Panc1 (cell line): ENCODE measurements around the gene MACROH2A1. TPM values are rescaled to one million over a fixed set of nuclear protein-coding genes. Genes with fewer than 3 reads are reported as not detected.

Experiments used
- ATAC-seq: fragments of 200-7000 bp; cut with Tn5 transposase; 2 replicates; pipeline ENCODE4 v1.9.1; 2020; ENCODE audit warnings: mild to moderate bottlenecking, moderate library complexity
- BruUV-seq: library from RNA; stranded (reverse); fragments of 400-500 nt; replicated peaks from 2 replicates; lab custom pipeline; 2021; lab: Mats Ljungman, UMichigan
- CTCF ChIA-PET: fragments of 300-600 bp; sonication (Branson Sonifier 250); formaldehyde crosslinking; loops from one replicate; lab custom pipeline; 2022; ENCODE audit warnings: antibody characterized with exemption; lab: Charles Lee
- POLR2A ChIA-PET: fragments of 300-600 bp; sonication (Branson Sonifier 250); formaldehyde crosslinking; loops from one replicate; lab custom pipeline; 2022; ENCODE audit warnings: antibody characterized with exemption; lab: Charles Lee
- DNase-seq: peaks from one replicate; pipeline ENCODE4 v3.0.0-alpha.2; 2010; ENCODE audit warnings: low read depth, low spot score
- H3K27ac ChIP-seq: 2 replicates; pipeline ENCODE4 v1.5.1; 2011; ENCODE audit warnings: mild to moderate bottlenecking, low read length, inconsistent platforms
- H3K27me3 ChIP-seq: fragments of 200-500 bp; sonication (Bioruptor generic); 2 replicates; pipeline ENCODE4 v1.6.0; 2014; ENCODE audit warnings: low read length, inconsistent platforms; ENCODE audit not compliant: control insufficient read depth, insufficient read depth
- H3K36me3 ChIP-seq: fragments of 200-500 bp; sonication (Bioruptor generic); 2 replicates; pipeline ENCODE4 v1.5.1; 2014; ENCODE audit warnings: inconsistent platforms, mild to moderate bottlenecking, low read length, moderate library complexity; ENCODE audit not compliant: control insufficient read depth, insufficient read depth
- H3K4me1 ChIP-seq: 2 replicates; pipeline ENCODE4 v1.5.1; 2011; ENCODE audit warnings: inconsistent platforms, mild to moderate bottlenecking, low read length, moderate library complexity; ENCODE audit not compliant: control insufficient read depth, insufficient read depth
- H3K4me3 ChIP-seq, 2 experiments: 2 replicates each; pipeline ENCODE4 v1.5.1; 2011 to 2012; ENCODE audit warnings: low read depth in 2 of 2, low read length in 2 of 2, mild to moderate bottlenecking in 2 of 2, inconsistent platforms in 1 of 2, moderate library complexity in 1 of 2
- H3K9me3 ChIP-seq: fragments of 200-500 bp; sonication (Bioruptor generic); 2 replicates; pipeline ENCODE4 v1.5.1; 2014; ENCODE audit warnings: low read depth, mild to moderate bottlenecking, inconsistent platforms, low read length, moderate library complexity; ENCODE audit not compliant: control insufficient read depth, insufficient read depth
- POLR2AphosphoS5 ChIP-seq: IDR thresholded peaks from 2 replicates; pipeline ENCODE4 v1.6.1; 2012; ENCODE audit warnings: mild to moderate bottlenecking, low read depth, low read length, moderate library complexity
- REST ChIP-seq, 2 experiments: IDR thresholded peaks; 2 replicates each; pipeline ENCODE4 v1.6.1; 2011 to 2012; ENCODE audit warnings: low read depth in 2 of 2, control low read depth in 1 of 2, low read length in 1 of 2, mild to moderate bottlenecking in 1 of 2, moderate library complexity in 1 of 2; ENCODE audit not compliant: insufficient read depth in 1 of 2
- SIN3A ChIP-seq: IDR thresholded peaks from 2 replicates; pipeline ENCODE4 v1.6.1; 2012; ENCODE audit warnings: low read depth, mild to moderate bottlenecking, low read length, moderate library complexity, borderline replicate concordance; ENCODE audit not compliant: insufficient read depth
- TCF7L2 ChIP-seq: IDR thresholded peaks from 2 replicates; pipeline ENCODE4 v1.6.1; 2011; ENCODE audit warnings: mild to moderate bottlenecking, low read depth, low read length, inconsistent platforms
- in situ Hi-C: cut with HindIII; loops from 2 replicates; pipeline ENCODE4 v1.10.0; 2016; ENCODE audit warnings: low sequenced_read_pairs, low pct_unique_long_range_greater_than_20kb
- intact Hi-C: fragments of 100-400 bp; cut with micrococcal nuclease; formaldehyde crosslinking; loops from one replicate; pipeline ENCODE4 v1.10.0; 2022; ENCODE audit not compliant: unreplicated experiment
- total RNA-seq: library from RNA; stranded (reverse); gene quantifications from one replicate; pipeline ENCODE4 v1.2.1, GENCODE V29; 2021; ENCODE audit not compliant: unreplicated experiment
- TF ChIP-seq, protein P1 (sequence below): fragments of 450-650 bp; IDR thresholded peaks from 2 replicates; pipeline ENCODE4 v1.5.1; 2017; ENCODE audit warnings: mild to moderate bottlenecking

MACROH2A1 gene
- total RNA-seq, 1 experiment from 2014 or later, result 162 TPM

DNA sequence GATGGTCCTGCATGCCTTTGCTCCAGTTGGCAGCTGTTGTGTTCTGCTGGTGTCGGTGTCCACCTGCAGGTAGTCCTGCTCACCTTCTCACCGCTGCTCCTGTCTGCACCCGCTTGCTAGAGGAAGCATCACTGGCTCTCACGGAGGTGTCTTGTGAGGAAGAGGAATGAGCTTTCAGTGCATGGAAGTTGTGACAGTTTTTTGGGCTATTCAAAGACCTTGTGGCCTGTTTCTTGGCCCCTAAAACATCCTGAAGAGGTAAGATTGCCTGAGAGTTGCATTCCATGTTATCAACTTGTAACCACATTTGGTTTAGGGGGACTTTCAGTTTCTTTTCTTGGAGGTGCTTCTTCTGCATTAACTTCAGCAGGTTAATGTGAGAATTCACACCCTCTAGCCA is 85.6 kb downstream of the MACROH2A1 start:
- H3K4me3 ChIP-seq, result no peak overlapping the region
- H3K36me3 ChIP-seq, result no peaks in the 10 kb centered on the region
- no peaks in the 10 kb centered on the region for H3K4me1 ChIP-seq
- no peak for ATAC-seq
- no TSS peak for BruUV-seq
- DNase-seq, result no peak
- intact Hi-C loops (no loop called here), in situ Hi-C loops (no loop called here)
- no peaks in the 10 kb centered on the region for H3K9me3 ChIP-seq
- ChIA-PET CTCF (interaction anchor here (0.5 kb wide), 1 partner anchor 252 kb away, joined by 3 read pairs; no protein-coding TSS in a partner anchor), POLR2A (no interaction called here)
- no peak overlapping the region for H3K27ac ChIP-seq
- TF ChIP-seq TCF7L2 (no peak), POLR2AphosphoS5 (no peak), SIN3A (no peak), REST (IDR thresholded peaks at IDR 0.05; ENCODE audit: insufficient read depth in 1 of 2, low read depth in 2 of 2, low read length in 1 of 2) (no peak)
- H3K27me3 ChIP-seq, result no peaks in the 10 kb centered on the region

DNA sequence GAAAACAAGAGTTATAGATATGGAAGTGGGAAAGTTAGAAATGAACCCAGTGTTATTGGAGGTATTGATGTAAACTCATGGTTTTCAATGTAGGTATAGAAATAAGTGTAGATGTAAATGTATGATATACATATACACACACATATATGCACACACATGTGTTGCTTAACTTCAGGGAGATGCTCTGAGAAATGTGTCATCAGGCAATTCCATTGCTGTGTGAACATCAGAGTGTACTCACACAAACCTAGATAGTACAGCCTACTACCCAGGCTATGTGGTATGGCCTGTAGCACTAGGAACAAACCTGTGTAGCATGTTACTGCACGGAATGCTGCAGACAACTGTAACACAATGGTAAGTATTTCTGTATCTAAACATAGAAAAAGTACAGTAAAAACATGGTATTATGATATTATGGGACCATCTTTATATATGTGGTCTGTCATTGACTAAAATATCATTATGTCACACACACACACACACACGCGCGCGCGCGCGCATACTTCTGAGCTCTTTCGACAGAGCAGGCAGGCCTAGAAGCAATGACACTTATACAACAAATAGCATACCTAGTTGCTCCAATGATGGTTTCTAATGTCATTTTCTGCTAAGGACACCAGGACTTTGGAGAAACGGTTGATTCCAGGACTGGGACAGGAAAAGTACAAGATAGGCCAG is 86.6 kb downstream of the MACROH2A1 start:
- BruUV-seq, result no TSS peak
- in situ Hi-C loops (no loop called here), intact Hi-C loops (no loop called here)
- H3K4me1 ChIP-seq, result no peaks in the 10 kb centered on the region
- TF ChIP-seq TCF7L2 (no peak), REST (IDR thresholded peaks at IDR 0.05; ENCODE audit: insufficient read depth in 1 of 2, low read depth in 2 of 2, low read length in 1 of 2) (no peak), SIN3A (no peak), POLR2AphosphoS5 (no peak)
- TF ChIP-seq, protein P1, sequence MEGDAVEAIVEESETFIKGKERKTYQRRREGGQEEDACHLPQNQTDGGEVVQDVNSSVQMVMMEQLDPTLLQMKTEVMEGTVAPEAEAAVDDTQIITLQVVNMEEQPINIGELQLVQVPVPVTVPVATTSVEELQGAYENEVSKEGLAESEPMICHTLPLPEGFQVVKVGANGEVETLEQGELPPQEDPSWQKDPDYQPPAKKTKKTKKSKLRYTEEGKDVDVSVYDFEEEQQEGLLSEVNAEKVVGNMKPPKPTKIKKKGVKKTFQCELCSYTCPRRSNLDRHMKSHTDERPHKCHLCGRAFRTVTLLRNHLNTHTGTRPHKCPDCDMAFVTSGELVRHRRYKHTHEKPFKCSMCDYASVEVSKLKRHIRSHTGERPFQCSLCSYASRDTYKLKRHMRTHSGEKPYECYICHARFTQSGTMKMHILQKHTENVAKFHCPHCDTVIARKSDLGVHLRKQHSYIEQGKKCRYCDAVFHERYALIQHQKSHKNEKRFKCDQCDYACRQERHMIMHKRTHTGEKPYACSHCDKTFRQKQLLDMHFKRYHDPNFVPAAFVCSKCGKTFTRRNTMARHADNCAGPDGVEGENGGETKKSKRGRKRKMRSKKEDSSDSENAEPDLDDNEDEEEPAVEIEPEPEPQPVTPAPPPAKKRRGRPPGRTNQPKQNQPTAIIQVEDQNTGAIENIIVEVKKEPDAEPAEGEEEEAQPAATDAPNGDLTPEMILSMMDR, result no peak
- H3K4me3 ChIP-seq, result no peak overlapping the region
- no peaks in the 10 kb centered on the region for H3K36me3 ChIP-seq
- H3K9me3 ChIP-seq, result no peaks in the 10 kb centered on the region
- CTCF ChIA-PET, result no interaction called here
- no peak overlapping the region for H3K27ac ChIP-seq
- no peak for ATAC-seq
- no peak for DNase-seq
- POLR2A ChIA-PET, result no interaction called here
- no peaks in the 10 kb centered on the region for H3K27me3 ChIP-seq
